ENCODE measurements around the gene AP2A2.

Gene AP2A2

GRCh38 chr11:1034456-1035295 lies 109.0 kb downstream of the AP2A2 start:
- in situ Hi-C loops (cut with HindIII; ENCODE audit: low pct_unique_long_range_greater_than_20kb, low sequenced_read_pairs): no loop called here
- no peak for DNase-seq (ENCODE audit: low read depth in 1 of 2, low spot score in 1 of 2)
- TF ChIP-seq JUND (IDR thresholded peaks at IDR 0.05; ENCODE audit: low read depth): no peak

- in situ Hi-C loops (cut with HindIII; ENCODE audit: low pct_unique_long_range_greater_than_20kb, low sequenced_read_pairs): no loop called here
- TF ChIP-seq JUND (IDR thresholded peaks at IDR 0.05; ENCODE audit: low read depth): no peak
- no peak for DNase-seq (ENCODE audit: low read depth in 1 of 2, low spot score in 1 of 2)
Measured at GRCh38 chr11:1035577-1036283, 110.1 kb downstream of the AP2A2 start.

GRCh38 chr11:1036303-1036923 lies 110.7 kb downstream of the AP2A2 start, which contains the start of gene MUC6:
Gene MUC6, minus strand, starts transcription at chr11:1036718. Its CDS starts 63 bp downstream, at chr11:1036655.
- in situ Hi-C loops (cut with HindIII; ENCODE audit: low pct_unique_long_range_greater_than_20kb, low sequenced_read_pairs): no loop called here
- no peak for DNase-seq (ENCODE audit: low read depth in 1 of 2, low spot score in 1 of 2)

GRCh38 chr11:1036931-1037330 lies 111.3 kb downstream of the AP2A2 start:
- in situ Hi-C loops (cut with HindIII; ENCODE audit: low pct_unique_long_range_greater_than_20kb, low sequenced_read_pairs): no loop called here
- DNase-seq (ENCODE audit: low read depth in 1 of 2, low spot score in 1 of 2): no peak
- no peak for TF ChIP-seq JUND (IDR thresholded peaks at IDR 0.05; ENCODE audit: low read depth)

More at GRCh38 chr11:1036303-1036923, 110.7 kb downstream of the AP2A2 start, which contains the start of gene MUC6:
- no peak for TF ChIP-seq JUND (IDR thresholded peaks at IDR 0.05; ENCODE audit: low read depth)

GRCh38 chr11:1037506-1038055 lies 111.9 kb downstream of the AP2A2 start:
- DNase-seq (ENCODE audit: low read depth in 1 of 2, low spot score in 1 of 2): no peak
- no peak for TF ChIP-seq JUND (IDR thresholded peaks at IDR 0.05; ENCODE audit: low read depth)
- in situ Hi-C loops (cut with HindIII; ENCODE audit: low pct_unique_long_range_greater_than_20kb, low sequenced_read_pairs): no loop called here

- TF ChIP-seq JUND (IDR thresholded peaks at IDR 0.05; ENCODE audit: low read depth): no peak
- in situ Hi-C loops (cut with HindIII; ENCODE audit: low pct_unique_long_range_greater_than_20kb, low sequenced_read_pairs): no loop called here
- no peak for DNase-seq (ENCODE audit: low read depth in 1 of 2, low spot score in 1 of 2)
Measured at GRCh38 chr11:1038361-1038760, 112.7 kb downstream of the AP2A2 start.

GRCh38 chr11:1038921-1039320 lies 113.3 kb downstream of the AP2A2 start:
- TF ChIP-seq JUND (IDR thresholded peaks at IDR 0.05; ENCODE audit: low read depth): no peak
- in situ Hi-C loops (cut with HindIII; ENCODE audit: low pct_unique_long_range_greater_than_20kb, low sequenced_read_pairs): no loop called here
- DNase-seq (ENCODE audit: low read depth in 1 of 2, low spot score in 1 of 2): no peak

GRCh38 chr11:1039481-1040427 lies 114.1 kb downstream of the AP2A2 start:
- no peak for TF ChIP-seq JUND (IDR thresholded peaks at IDR 0.05; ENCODE audit: low read depth)
- in situ Hi-C loops (cut with HindIII; ENCODE audit: low pct_unique_long_range_greater_than_20kb, low sequenced_read_pairs): no loop called here
- DNase-seq (ENCODE audit: low read depth in 1 of 2, low spot score in 1 of 2): no peak

- TF ChIP-seq JUND (IDR thresholded peaks at IDR 0.05; ENCODE audit: low read depth): no peak
- DNase-seq (ENCODE audit: low read depth in 1 of 2, low spot score in 1 of 2): no peak
- in situ Hi-C loops (cut with HindIII; ENCODE audit: low pct_unique_long_range_greater_than_20kb, low sequenced_read_pairs): no loop called here
Measured at GRCh38 chr11:1040428-1041148, 114.9 kb downstream of the AP2A2 start.

GRCh38 chr11:1041149-1041467 lies 115.4 kb downstream of the AP2A2 start:
- DNase-seq (ENCODE audit: low read depth in 1 of 2, low spot score in 1 of 2): no peak
- no peak for TF ChIP-seq JUND (IDR thresholded peaks at IDR 0.05; ENCODE audit: low read depth)
- in situ Hi-C loops (cut with HindIII; ENCODE audit: low pct_unique_long_range_greater_than_20kb, low sequenced_read_pairs): no loop called here

GRCh38 chr11:1041471-1041870 lies 115.8 kb downstream of the AP2A2 start:
- in situ Hi-C loops (cut with HindIII; ENCODE audit: low pct_unique_long_range_greater_than_20kb, low sequenced_read_pairs): no loop called here

More at GRCh38 chr11:1041471-1041870, 115.8 kb downstream of the AP2A2 start:
- TF ChIP-seq JUND (IDR thresholded peaks at IDR 0.05; ENCODE audit: low read depth): no peak
- DNase-seq (ENCODE audit: low read depth in 1 of 2, low spot score in 1 of 2): no peak
